ENCODE measurements around the gene XRN1. TPM values are rescaled to one million over a fixed set of nuclear protein-coding genes. Genes with fewer than 3 reads are reported as not detected.
"Not testable (repeated sequence)": the region's sequence is repeated elsewhere in the genome, so short reads cannot be mapped to it uniquely, and the experiment has no call there.

The XRN1 gene
- total RNA-seq, 5 donors from 2014 or later (not counting 1 experiment from before 2014, with no cell fraction given) = 67.8 to 118 (median 84.0) TPM

GRCh38 chr3:142424754-142425153 lies 23.1 kb downstream of the XRN1 start:
- WGBS (ENCODE audit: insufficient coverage) = no CpG with 5 or more reads among the region's 1 CpG
- ATAC-seq (replicated peaks in 1 of 4) = no peak
- no peaks in the 10 kb centered on the region for H3K4me1 ChIP-seq (ENCODE audit: control insufficient read depth in 1 of 2, extremely low read depth in 1 of 2, insufficient read depth in 2 of 2, low read length in 2 of 2)
- no peak overlapping the region for H3K4me3 ChIP-seq (ENCODE audit: control insufficient read depth in 1 of 2, extremely low read depth in 1 of 2, low read length in 1 of 2)
- no peak for DNase-seq
- H3K36me3 ChIP-seq (ENCODE audit: control insufficient read depth in 2 of 2, extremely low read depth in 1 of 2, insufficient read depth in 1 of 2, low read length in 1 of 2) = peaks cover 0 to 55% of the 10 kb centered on the region in 2 donors
- Mint-ChIP-seq H3K27me3 (no peaks in the 10 kb centered on the region), H3K27ac (no peak overlapping the region), H3K4me3 (no peak overlapping the region), H3K36me3 (peaks cover 46% of the 10 kb centered on the region), H3K9me3 (no peaks in the 10 kb centered on the region), H3K4me1 (peaks cover 2 to 8% (median 7%) of the 10 kb centered on the region in 3 donors)
- ChIA-PET CTCF (no interaction called here), POLR2A (interaction anchor here in 1 of 2 donors (0.5 kb wide), 1 partner anchor 10 kb away, joined by 9 read pairs; no protein-coding TSS in a partner anchor)
- no peaks in the 10 kb centered on the region for H3K9me3 ChIP-seq
- no peak overlapping the region for H3K27ac ChIP-seq (ENCODE audit: low read length)
- no peaks in the 10 kb centered on the region for H3K27me3 ChIP-seq (replicated peaks in 1 of 2; ENCODE audit: control insufficient read depth in 2 of 2, extremely low read depth in 1 of 2, insufficient read depth in 2 of 2, low read length in 1 of 2)

- H3K27me3 ChIP-seq (replicated peaks in 1 of 2; ENCODE audit: control insufficient read depth in 2 of 2, extremely low read depth in 1 of 2, insufficient read depth in 2 of 2, low read length in 1 of 2) = no peaks in the 10 kb centered on the region
- peaks cover 7 to 72% of the 10 kb centered on the region in 2 donors for H3K36me3 ChIP-seq (ENCODE audit: control insufficient read depth in 2 of 2, extremely low read depth in 1 of 2, insufficient read depth in 1 of 2, low read length in 1 of 2)
- no peaks in the 10 kb centered on the region for H3K4me1 Mint-ChIP-seq
- H3K9me3 Mint-ChIP-seq = no peaks in the 10 kb centered on the region
- ATAC-seq (replicated peaks in 1 of 4) = no peak
- peaks cover 57% of the 10 kb centered on the region for H3K36me3 Mint-ChIP-seq
- no peak for DNase-seq
- ChIA-PET POLR2A (interaction anchor here in 1 of 2 donors (0.6 kb wide), 1 partner anchor 9 kb away, joined by 3 read pairs; no protein-coding TSS in a partner anchor), CTCF (interaction anchor here in 1 of 2 donors (0.6 kb wide), 1 partner anchor 622 kb away, joined by 3 read pairs; no protein-coding TSS in a partner anchor)
- H3K27ac Mint-ChIP-seq = no peak overlapping the region
- H3K9me3 ChIP-seq = no peaks in the 10 kb centered on the region
- 100% methylated on average over 3 of the region's 5 CpGs for WGBS (ENCODE audit: insufficient coverage)
- H3K4me3 Mint-ChIP-seq = no peak overlapping the region
- H3K27ac ChIP-seq (ENCODE audit: low read length) = no peak overlapping the region
- H3K4me1 ChIP-seq (ENCODE audit: control insufficient read depth in 1 of 2, extremely low read depth in 1 of 2, insufficient read depth in 2 of 2, low read length in 2 of 2) = no peaks in the 10 kb centered on the region
- H3K27me3 Mint-ChIP-seq = no peaks in the 10 kb centered on the region
- H3K4me3 ChIP-seq (ENCODE audit: control insufficient read depth in 1 of 2, extremely low read depth in 1 of 2, low read length in 1 of 2) = no peak overlapping the region
These were observed 28.8 kb downstream of the XRN1 start for GRCh38 chr3:142418926-142419592.

GRCh38 chr3:142417302-142417701 lies 30.5 kb downstream of the XRN1 start:
- Mint-ChIP-seq H3K27ac (no peak overlapping the region), H3K36me3 (peaks cover 61% of the 10 kb centered on the region), H3K4me1 (no peaks in the 10 kb centered on the region), H3K9me3 (no peaks in the 10 kb centered on the region), H3K4me3 (no peak overlapping the region), H3K27me3 (no peaks in the 10 kb centered on the region)
- no peaks in the 10 kb centered on the region for H3K27me3 ChIP-seq (replicated peaks in 1 of 2; ENCODE audit: control insufficient read depth in 2 of 2, extremely low read depth in 1 of 2, insufficient read depth in 2 of 2, low read length in 1 of 2)
- no peak overlapping the region for H3K27ac ChIP-seq (ENCODE audit: low read length)
- ATAC-seq (replicated peaks in 1 of 4) = no peak
- no peak for DNase-seq
- no CpG with 5 or more reads among the region's 1 CpG for WGBS (ENCODE audit: insufficient coverage)
- no peaks in the 10 kb centered on the region for H3K4me1 ChIP-seq (ENCODE audit: control insufficient read depth in 1 of 2, extremely low read depth in 1 of 2, insufficient read depth in 2 of 2, low read length in 2 of 2)
- ChIA-PET POLR2A (no interaction called here), CTCF (no interaction called here)
- H3K9me3 ChIP-seq = no peaks in the 10 kb centered on the region
- H3K4me3 ChIP-seq (ENCODE audit: control insufficient read depth in 1 of 2, extremely low read depth in 1 of 2, low read length in 1 of 2) = no peak overlapping the region
- peaks cover 7 to 73% of the 10 kb centered on the region in 2 donors for H3K36me3 ChIP-seq (ENCODE audit: control insufficient read depth in 2 of 2, extremely low read depth in 1 of 2, insufficient read depth in 1 of 2, low read length in 1 of 2)

- not testable (repeated sequence) for H3K4me1 ChIP-seq (ENCODE audit: control insufficient read depth in 1 of 2, extremely low read depth in 1 of 2, insufficient read depth in 2 of 2, low read length in 2 of 2); H3K27ac Mint-ChIP-seq; H3K4me3 Mint-ChIP-seq; H3K27me3 Mint-ChIP-seq; H3K27ac ChIP-seq (ENCODE audit: low read length); H3K9me3 ChIP-seq; H3K27me3 ChIP-seq (replicated peaks in 1 of 2; ENCODE audit: control insufficient read depth in 2 of 2, extremely low read depth in 1 of 2, insufficient read depth in 2 of 2, low read length in 1 of 2); ATAC-seq (replicated peaks in 1 of 4); H3K9me3 Mint-ChIP-seq; H3K4me3 ChIP-seq (ENCODE audit: control insufficient read depth in 1 of 2, extremely low read depth in 1 of 2, low read length in 1 of 2); H3K4me1 Mint-ChIP-seq; DNase-seq
- H3K36me3 Mint-ChIP-seq = peaks cover 65% of the 10 kb centered on the region
- CTCF ChIA-PET = interaction anchor here in 1 of 2 donors (0.6 kb wide), 1 partner anchor 710 kb away, joined by 3 read pairs; no protein-coding TSS in a partner anchor
- 95% methylated on average over 2 of the region's 7 CpGs for whole genome bisulfite sequencing (ENCODE audit: insufficient coverage)
- peaks cover 18 to 59% of the 10 kb centered on the region in 2 donors for H3K36me3 ChIP-seq (ENCODE audit: control insufficient read depth in 2 of 2, extremely low read depth in 1 of 2, insufficient read depth in 1 of 2, low read length in 1 of 2)
- POLR2A ChIA-PET = interaction anchor here in 1 of 2 donors (0.5 kb wide), 1 partner anchor 124 kb away, joined by 4 read pairs; no protein-coding TSS in a partner anchor
These were observed 47.3 kb downstream of the XRN1 start for GRCh38 chr3:142400537-142400936.

- Mint-ChIP-seq H3K4me3 (no peak overlapping the region), H3K27me3 (no peaks in the 10 kb centered on the region), H3K36me3 (peaks cover 43% of the 10 kb centered on the region), H3K4me1 (no peaks in the 10 kb centered on the region), H3K9me3 (no peaks in the 10 kb centered on the region), H3K27ac (no peak overlapping the region)
- WGBS (ENCODE audit: insufficient coverage) = 83% methylated on average over 4 of the region's 4 CpGs
- peaks cover 17 to 54% of the 10 kb centered on the region in 2 donors for H3K36me3 ChIP-seq (ENCODE audit: control insufficient read depth in 2 of 2, extremely low read depth in 1 of 2, insufficient read depth in 1 of 2, low read length in 1 of 2)
- ATAC-seq (replicated peaks in 1 of 4) = no peak
- H3K9me3 ChIP-seq = peaks cover 4% of the 10 kb centered on the region
- ChIA-PET CTCF (interaction anchor here in 1 of 2 donors (0.9 kb wide), 1 partner anchor 10 kb away, joined by 3 read pairs; no protein-coding TSS in a partner anchor), POLR2A (interaction anchor here in 1 of 2 donors (0.6 kb wide), 1 partner anchor 121 kb away, joined by 3 read pairs; no protein-coding TSS in a partner anchor)
- DNase-seq = no peak
- no peak overlapping the region for H3K27ac ChIP-seq (ENCODE audit: low read length)
- no peak overlapping the region for H3K4me3 ChIP-seq (ENCODE audit: control insufficient read depth in 1 of 2, extremely low read depth in 1 of 2, low read length in 1 of 2)
- no peaks in the 10 kb centered on the region for H3K4me1 ChIP-seq (ENCODE audit: control insufficient read depth in 1 of 2, extremely low read depth in 1 of 2, insufficient read depth in 2 of 2, low read length in 2 of 2)
- H3K27me3 ChIP-seq (replicated peaks in 1 of 2; ENCODE audit: control insufficient read depth in 2 of 2, extremely low read depth in 1 of 2, insufficient read depth in 2 of 2, low read length in 1 of 2) = no peaks in the 10 kb centered on the region
These were observed 52.8 kb downstream of the XRN1 start for GRCh38 chr3:142394921-142395622.

DNA sequence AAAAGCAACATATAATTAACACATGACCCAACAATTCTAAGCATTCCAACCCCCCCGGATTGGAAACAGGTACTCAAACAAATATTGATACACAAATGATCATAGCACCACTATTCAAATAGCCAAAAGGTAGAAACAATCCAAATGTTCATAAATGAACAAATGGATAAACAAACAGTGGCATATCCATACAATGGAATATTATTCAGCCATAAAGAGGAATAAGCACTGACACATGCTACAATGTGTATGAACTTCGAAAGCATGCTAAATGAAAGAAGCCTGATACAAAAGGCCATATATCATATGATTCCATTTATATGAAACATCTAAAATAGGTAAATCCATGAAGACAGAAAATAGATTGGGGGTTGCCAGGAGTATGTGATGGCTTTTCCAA lies 62.8 kb downstream of the XRN1 start:
- no peak overlapping the region for H3K4me3 Mint-ChIP-seq
- peaks cover 5 to 61% of the 10 kb centered on the region in 2 donors for H3K36me3 ChIP-seq (ENCODE audit: control insufficient read depth in 2 of 2, extremely low read depth in 1 of 2, insufficient read depth in 1 of 2, low read length in 1 of 2)
- no peak overlapping the region for H3K27ac Mint-ChIP-seq
- H3K4me3 ChIP-seq (ENCODE audit: control insufficient read depth in 1 of 2, extremely low read depth in 1 of 2, low read length in 1 of 2) = no peak overlapping the region
- POLR2A ChIA-PET = no interaction called here
- no peaks in the 10 kb centered on the region for H3K27me3 Mint-ChIP-seq
- peaks cover 73% of the 10 kb centered on the region for H3K36me3 Mint-ChIP-seq
- CTCF ChIA-PET = no interaction called here
- peaks cover 0 to 9% (median 2%) of the 10 kb centered on the region in 3 donors for H3K9me3 Mint-ChIP-seq
- peaks cover 8% of the 10 kb centered on the region for H3K9me3 ChIP-seq
- no peaks in the 10 kb centered on the region for H3K27me3 ChIP-seq (replicated peaks in 1 of 2; ENCODE audit: control insufficient read depth in 2 of 2, extremely low read depth in 1 of 2, insufficient read depth in 2 of 2, low read length in 1 of 2)
- no peak for DNase-seq
- H3K4me1 Mint-ChIP-seq = no peaks in the 10 kb centered on the region
- no peak overlapping the region for H3K27ac ChIP-seq (ENCODE audit: low read length)
- ATAC-seq (replicated peaks in 1 of 4) = no peak
- H3K4me1 ChIP-seq (ENCODE audit: control insufficient read depth in 1 of 2, extremely low read depth in 1 of 2, insufficient read depth in 2 of 2, low read length in 2 of 2) = no peaks in the 10 kb centered on the region
- no CpG with 5 or more reads among the region's 2 CpGs for WGBS (ENCODE audit: insufficient coverage)

Measured in T-cell (primary cell).